ENCODE results near the gene CLCN7. TPM values are rescaled to one million over a fixed set of nuclear protein-coding genes. Genes with fewer than 3 reads are reported as not detected.

CLCN7 gene
- total RNA-seq, 1 experiment from 2014 or later: 48.2 TPM

GRCh38 chr16:1523581-1524245, 48.9 kb upstream of the CLCN7 start:
- Histone ChIP-seq H3K4me1 (ENCODE audit: insufficient read depth, low read length) (no peaks in the 10 kb centered on the region), H3K4me2 (ENCODE audit: low read length) (no peak overlapping the region), H3K27me3 (ENCODE audit: low read length) (no peaks in the 10 kb centered on the region), H3K9me3 (ENCODE audit: low read length) (no peaks in the 10 kb centered on the region), H3F3A (ENCODE audit: low read length, unreplicated experiment) (no peaks in the 10 kb centered on the region), H3K4me3 (ENCODE audit: low read length) (no peak overlapping the region), H2AFZ (ENCODE audit: low read length) (no peak overlapping the region), H3K27ac (ENCODE audit: low read length) (no peak overlapping the region), H3K36me3 (ENCODE audit: low read depth, low read length) (no peaks in the 10 kb centered on the region), H3K79me2 (ENCODE audit: low read length) (no peaks in the 10 kb centered on the region), H3K9me2 (replicated peaks; ENCODE audit: low read length) (no peaks in the 10 kb centered on the region), H4K20me1 (ENCODE audit: low read length) (no peaks in the 10 kb centered on the region), H3K9ac (ENCODE audit: low read length) (no peak overlapping the region)
- ChIA-PET CTCF (no interaction called here), POLR2A (ENCODE audit: unreplicated experiment) (no interaction called here)
- DNase-seq (no peak), ATAC-seq (no peak)
- TF ChIP-seq EZH2phosphoT487 (IDR thresholded peaks at IDR 0.05; ENCODE audit: borderline replicate concordance, low read length): no peak
- TF ChIP-seq CTCF (conservative IDR thresholded peaks at IDR 0.05; ENCODE audit: low read depth, low read length): no peak
- no peak for TF ChIP-seq EZH2 (IDR thresholded peaks at IDR 0.05; ENCODE audit: low read length, unreplicated experiment)
- BruUV-seq (replicated peaks): no TSS peak
- intact Hi-C loops (cut with micrococcal nuclease): no loop called here

- no peaks in the 10 kb centered on the region for H4K20me1 ChIP-seq (ENCODE audit: low read length)
- H3K36me3 ChIP-seq (ENCODE audit: low read depth, low read length): no peaks in the 10 kb centered on the region
- intact Hi-C loops (cut with micrococcal nuclease): no loop called here
- no peak overlapping the region for H2AFZ ChIP-seq (ENCODE audit: low read length)
- no peak overlapping the region for H3K4me3 ChIP-seq (ENCODE audit: low read length)
- TF ChIP-seq EZH2 (IDR thresholded peaks at IDR 0.05; ENCODE audit: low read length, unreplicated experiment) (no peak), CTCF (conservative IDR thresholded peaks at IDR 0.05; ENCODE audit: low read depth, low read length) (no peak), EZH2phosphoT487 (IDR thresholded peaks at IDR 0.05; ENCODE audit: borderline replicate concordance, low read length) (no peak)
- no peak overlapping the region for H3K4me2 ChIP-seq (ENCODE audit: low read length)
- H3K4me1 ChIP-seq (ENCODE audit: insufficient read depth, low read length): no peaks in the 10 kb centered on the region
- no peak for ATAC-seq
- ChIA-PET CTCF (no interaction called here), POLR2A (ENCODE audit: unreplicated experiment) (no interaction called here)
- no TSS peak for BruUV-seq (replicated peaks)
- no peak for DNase-seq
- no peaks in the 10 kb centered on the region for H3F3A ChIP-seq (ENCODE audit: low read length, unreplicated experiment)
- H3K9ac ChIP-seq (ENCODE audit: low read length): no peak overlapping the region
- no peaks in the 10 kb centered on the region for H3K27me3 ChIP-seq (ENCODE audit: low read length)
- no peak overlapping the region for H3K27ac ChIP-seq (ENCODE audit: low read length)
- H3K9me3 ChIP-seq (ENCODE audit: low read length): no peaks in the 10 kb centered on the region
- no peaks in the 10 kb centered on the region for H3K79me2 ChIP-seq (ENCODE audit: low read length)
- H3K9me2 ChIP-seq (replicated peaks; ENCODE audit: low read length): no peaks in the 10 kb centered on the region
These were observed 45.6 kb upstream of the CLCN7 start for GRCh38 chr16:1520461-1520860.

GRCh38 chr16:1519831-1520230, 45.0 kb upstream of the CLCN7 start:
- H3K79me2 ChIP-seq (ENCODE audit: low read length): no peaks in the 10 kb centered on the region
- no peaks in the 10 kb centered on the region for H4K20me1 ChIP-seq (ENCODE audit: low read length)
- no peaks in the 10 kb centered on the region for H3K27me3 ChIP-seq (ENCODE audit: low read length)
- no peaks in the 10 kb centered on the region for H3K4me1 ChIP-seq (ENCODE audit: insufficient read depth, low read length)
- no peak overlapping the region for H3K27ac ChIP-seq (ENCODE audit: low read length)
- CTCF ChIA-PET: no interaction called here
- H3K4me3 ChIP-seq (ENCODE audit: low read length): no peak overlapping the region
- TF ChIP-seq EZH2 (IDR thresholded peaks at IDR 0.05; ENCODE audit: low read length, unreplicated experiment): no peak
- TF ChIP-seq CTCF (conservative IDR thresholded peaks at IDR 0.05; ENCODE audit: low read depth, low read length): no peak
- TF ChIP-seq EZH2phosphoT487 (IDR thresholded peaks at IDR 0.05; ENCODE audit: borderline replicate concordance, low read length): no peak
- H3F3A ChIP-seq (ENCODE audit: low read length, unreplicated experiment): no peaks in the 10 kb centered on the region
- POLR2A ChIA-PET (ENCODE audit: unreplicated experiment): no interaction called here
- H3K9me3 ChIP-seq (ENCODE audit: low read length): no peaks in the 10 kb centered on the region
- H3K36me3 ChIP-seq (ENCODE audit: low read depth, low read length): no peaks in the 10 kb centered on the region
- intact Hi-C loops (cut with micrococcal nuclease): no loop called here
- BruUV-seq (replicated peaks): no TSS peak
- H2AFZ ChIP-seq (ENCODE audit: low read length): no peak overlapping the region
- DNase-seq (no peak), ATAC-seq (no peak)
- no peaks in the 10 kb centered on the region for H3K9me2 ChIP-seq (replicated peaks; ENCODE audit: low read length)
- H3K4me2 ChIP-seq (ENCODE audit: low read length): no peak overlapping the region
- H3K9ac ChIP-seq (ENCODE audit: low read length): no peak overlapping the region

All from PC-3 (cell line).